ENCODE results near the gene SRRD. TPM values are rescaled to one million over a fixed set of nuclear protein-coding genes. Genes with fewer than 3 reads are reported as not detected.

The SRRD gene
- total RNA-seq, 1 donor from 2014 or later = 8.9 TPM

GRCh38 chr22:26541167-26541819 lies 57.6 kb downstream of the SRRD start:
- H3K4me1 ChIP-seq (ENCODE audit: control insufficient read depth in 3 of 3, insufficient read depth in 3 of 3, low read length in 3 of 3) = peaks cover 22 to 38% (median 29%) of the 10 kb centered on the region in 3 donors
- no peaks in the 10 kb centered on the region for H3K9me3 ChIP-seq (ENCODE audit: control insufficient read depth in 3 of 3, low read length in 3 of 3)
- peaks cover 21 to 31% (median 25%) of the 10 kb centered on the region in 3 donors for H3K36me3 ChIP-seq (ENCODE audit: control insufficient read depth in 3 of 3, insufficient read depth in 3 of 3, low read length in 3 of 3)
- no peak overlapping the region for H3K27ac ChIP-seq (ENCODE audit: low read depth, low read length)
- no peaks in the 10 kb centered on the region for H3K27me3 ChIP-seq (ENCODE audit: control insufficient read depth in 3 of 3, insufficient read depth in 3 of 3, low read length in 3 of 3)
- H3K4me3 ChIP-seq (ENCODE audit: low read length in 3 of 3) = no peak overlapping the region
- no peak overlapping the region for H3K9ac ChIP-seq (ENCODE audit: low read depth in 1 of 3, low read length in 3 of 3)

DNA sequence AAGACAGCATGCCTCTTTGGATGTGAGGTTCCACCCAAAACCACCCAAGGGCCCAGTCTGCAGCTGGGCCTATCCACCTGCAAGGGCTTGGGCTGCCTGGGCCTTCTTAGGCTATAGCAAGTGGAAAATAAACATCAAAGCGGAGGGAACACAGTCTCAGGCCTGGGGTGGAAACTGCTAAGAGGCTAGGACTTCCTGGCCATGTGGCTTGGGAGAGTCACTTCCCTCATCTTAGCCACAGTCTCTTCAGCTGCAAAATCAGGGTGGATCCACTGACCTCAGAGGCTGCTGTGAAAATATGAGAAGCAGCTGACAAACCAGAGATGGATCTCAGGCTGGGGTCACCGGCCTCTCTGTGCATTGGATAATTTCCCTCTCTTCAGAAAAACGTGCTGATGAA lies 59.2 kb downstream of the SRRD start:
- H3K27ac ChIP-seq (ENCODE audit: low read depth, low read length) = peak overlapping the region; percentile 9
- H3K9ac ChIP-seq (ENCODE audit: low read depth in 1 of 3, low read length in 3 of 3) = no peak overlapping the region
- H3K27me3 ChIP-seq (ENCODE audit: control insufficient read depth in 3 of 3, insufficient read depth in 3 of 3, low read length in 3 of 3) = no peaks in the 10 kb centered on the region
- H3K4me3 ChIP-seq (ENCODE audit: low read length in 3 of 3) = no peak overlapping the region
- peaks cover 20 to 27% (median 24%) of the 10 kb centered on the region in 3 donors for H3K36me3 ChIP-seq (ENCODE audit: control insufficient read depth in 3 of 3, insufficient read depth in 3 of 3, low read length in 3 of 3)
- peaks cover 32 to 43% (median 41%) of the 10 kb centered on the region in 3 donors for H3K4me1 ChIP-seq (ENCODE audit: control insufficient read depth in 3 of 3, insufficient read depth in 3 of 3, low read length in 3 of 3)
- H3K9me3 ChIP-seq (ENCODE audit: control insufficient read depth in 3 of 3, low read length in 3 of 3) = no peaks in the 10 kb centered on the region

Other genes with a start within 250 kb of the SRRD start
- 1.0 TPM for gene ASPHD2, start 54.6 kb upstream of the SRRD start, total RNA-seq
- 20.9 TPM for gene HPS4, start 94 bp upstream of the SRRD start, total RNA-seq
- 30.3 TPM for gene TFIP11, start 28.6 kb downstream of the SRRD start, total RNA-seq
- 6.8 TPM for gene TPST2, start 106.3 kb downstream of the SRRD start, total RNA-seq
- 1.0 TPM for gene CRYBB1, start 134.2 kb downstream of the SRRD start, total RNA-seq
- gene CRYBA4, start 138.1 kb downstream of the SRRD start, total RNA-seq = not detected
- gene MIAT, start 173.7 kb downstream of the SRRD start, total RNA-seq = 0.52 TPM

Measured in skeletal muscle tissue (tissue), 4 donors.